RWPE2 (cell line): ENCODE data around the gene RND3.

Experiments used
- ATAC-seq: fragments of 200-7000 bp; cut with Tn5 transposase; 3 replicates; pipeline ENCODE4 v1.9.1; 2021; ENCODE audit warnings: low read depth
- DNase-seq: peaks from one replicate; pipeline ENCODE4 v3.0.0-alpha.2; 2020; ENCODE audit warnings: low spot score
- H3K27ac ChIP-seq: fragments of 450-650 bp; 2 replicates; pipeline ENCODE4 v1.5.1; 2017; ENCODE audit warnings: mild to moderate bottlenecking; ENCODE audit not compliant: poor library complexity, severe bottlenecking
- H3K27me3 ChIP-seq: fragments of 250-450 bp; sonication (Bioruptor Pico); 2 replicates; pipeline ENCODE4 v1.5.1; 2021; ENCODE audit warnings: mild to moderate bottlenecking, moderate library complexity; ENCODE audit not compliant: insufficient read depth, poor library complexity, severe bottlenecking
- H3K36me3 ChIP-seq: fragments of 250-450 bp; sonication (Bioruptor Pico); 2 replicates; pipeline ENCODE4 v1.5.1; 2020; ENCODE audit warnings: low read depth, mild to moderate bottlenecking, moderate library complexity
- H3K4me1 ChIP-seq: fragments of 250-450 bp; sonication (Bioruptor Pico); 2 replicates; pipeline ENCODE4 v1.5.1; 2021; ENCODE audit warnings: mild to moderate bottlenecking, moderate library complexity; ENCODE audit not compliant: insufficient read depth, poor library complexity, severe bottlenecking
- H3K4me3 ChIP-seq: fragments of 250-450 bp; sonication (Bioruptor Pico); 2 replicates; pipeline ENCODE4 v1.5.1; 2021; ENCODE audit warnings: mild to moderate bottlenecking, moderate library complexity; ENCODE audit not compliant: severe bottlenecking
- H3K9me3 ChIP-seq: fragments of 250-450 bp; sonication (Bioruptor Pico); 2 replicates; pipeline ENCODE4 v1.5.1; 2021; ENCODE audit warnings: mild to moderate bottlenecking, moderate library complexity; ENCODE audit not compliant: severe bottlenecking
- TF ChIP-seq, protein P1 (sequence below): fragments of 450-650 bp; IDR thresholded peaks from one replicate; pipeline ENCODE4 v1.5.1; 2017; ENCODE audit warnings: mild to moderate bottlenecking, moderate library complexity; ENCODE audit not compliant: poor library complexity, severe bottlenecking

RND3 gene

DNA sequence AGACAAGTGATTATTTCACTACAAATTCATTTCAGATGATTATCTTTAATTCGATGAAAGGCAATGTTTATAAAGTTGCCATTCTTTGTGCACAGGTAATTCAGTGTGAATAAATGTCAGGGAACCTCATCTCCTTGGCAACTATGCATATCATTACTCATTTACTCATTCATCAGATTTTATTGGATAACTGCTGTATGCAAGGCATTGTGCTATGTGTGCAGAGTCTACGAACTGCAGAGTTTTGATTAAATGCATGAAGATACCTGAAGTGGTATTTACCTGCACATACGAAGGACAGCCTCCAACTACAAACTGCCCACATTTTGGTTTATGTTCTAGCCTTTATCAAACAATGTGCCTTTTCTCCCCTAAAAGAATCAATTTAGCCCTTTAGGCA lies 3.5 kb downstream of the RND3 start:
- DNase-seq (no peak), ATAC-seq (0 out of 3 replicates have a peak, but pooled peaks have one; percentile 1)
- peaks cover 55% of the 10 kb centered on the region for H3K4me1 ChIP-seq
- H3K4me3 ChIP-seq = peak overlapping the region; percentile 59
- peak overlapping the region; percentile 99 for H3K27ac ChIP-seq
- TF ChIP-seq, protein P1, sequence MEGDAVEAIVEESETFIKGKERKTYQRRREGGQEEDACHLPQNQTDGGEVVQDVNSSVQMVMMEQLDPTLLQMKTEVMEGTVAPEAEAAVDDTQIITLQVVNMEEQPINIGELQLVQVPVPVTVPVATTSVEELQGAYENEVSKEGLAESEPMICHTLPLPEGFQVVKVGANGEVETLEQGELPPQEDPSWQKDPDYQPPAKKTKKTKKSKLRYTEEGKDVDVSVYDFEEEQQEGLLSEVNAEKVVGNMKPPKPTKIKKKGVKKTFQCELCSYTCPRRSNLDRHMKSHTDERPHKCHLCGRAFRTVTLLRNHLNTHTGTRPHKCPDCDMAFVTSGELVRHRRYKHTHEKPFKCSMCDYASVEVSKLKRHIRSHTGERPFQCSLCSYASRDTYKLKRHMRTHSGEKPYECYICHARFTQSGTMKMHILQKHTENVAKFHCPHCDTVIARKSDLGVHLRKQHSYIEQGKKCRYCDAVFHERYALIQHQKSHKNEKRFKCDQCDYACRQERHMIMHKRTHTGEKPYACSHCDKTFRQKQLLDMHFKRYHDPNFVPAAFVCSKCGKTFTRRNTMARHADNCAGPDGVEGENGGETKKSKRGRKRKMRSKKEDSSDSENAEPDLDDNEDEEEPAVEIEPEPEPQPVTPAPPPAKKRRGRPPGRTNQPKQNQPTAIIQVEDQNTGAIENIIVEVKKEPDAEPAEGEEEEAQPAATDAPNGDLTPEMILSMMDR = no peak
- H3K27me3 ChIP-seq = no peaks in the 10 kb centered on the region
- no peaks in the 10 kb centered on the region for H3K9me3 ChIP-seq
- peaks cover 76% of the 10 kb centered on the region for H3K36me3 ChIP-seq

DNA sequence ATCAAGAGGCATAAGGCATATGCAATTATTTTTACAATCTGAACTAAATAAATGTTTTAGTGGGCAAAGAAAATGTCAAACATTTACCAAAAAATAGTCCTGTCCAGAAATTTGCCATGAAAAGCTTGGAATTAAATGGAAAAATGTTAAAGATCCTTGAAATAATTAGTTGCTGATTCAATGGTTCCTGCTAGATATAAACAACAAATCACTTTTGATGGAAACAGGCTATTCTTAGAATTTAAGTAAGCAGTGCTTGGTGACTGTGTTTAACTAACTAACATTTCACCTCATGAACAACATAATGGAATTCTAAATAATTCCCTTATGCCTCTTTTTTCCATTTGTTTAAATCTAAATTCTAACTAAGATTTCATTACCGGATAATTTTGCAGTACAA lies 3.9 kb downstream of the RND3 start:
- no peaks in the 10 kb centered on the region for H3K27me3 ChIP-seq
- peak overlapping the region; percentile 59 for H3K4me3 ChIP-seq
- ATAC-seq (no peak), DNase-seq (no peak)
- H3K4me1 ChIP-seq = peaks cover 59% of the 10 kb centered on the region
- H3K27ac ChIP-seq = peak overlapping the region; percentile 99
- no peaks in the 10 kb centered on the region for H3K9me3 ChIP-seq
- TF ChIP-seq, protein P1 = no peak
- peaks cover 80% of the 10 kb centered on the region for H3K36me3 ChIP-seq

DNA sequence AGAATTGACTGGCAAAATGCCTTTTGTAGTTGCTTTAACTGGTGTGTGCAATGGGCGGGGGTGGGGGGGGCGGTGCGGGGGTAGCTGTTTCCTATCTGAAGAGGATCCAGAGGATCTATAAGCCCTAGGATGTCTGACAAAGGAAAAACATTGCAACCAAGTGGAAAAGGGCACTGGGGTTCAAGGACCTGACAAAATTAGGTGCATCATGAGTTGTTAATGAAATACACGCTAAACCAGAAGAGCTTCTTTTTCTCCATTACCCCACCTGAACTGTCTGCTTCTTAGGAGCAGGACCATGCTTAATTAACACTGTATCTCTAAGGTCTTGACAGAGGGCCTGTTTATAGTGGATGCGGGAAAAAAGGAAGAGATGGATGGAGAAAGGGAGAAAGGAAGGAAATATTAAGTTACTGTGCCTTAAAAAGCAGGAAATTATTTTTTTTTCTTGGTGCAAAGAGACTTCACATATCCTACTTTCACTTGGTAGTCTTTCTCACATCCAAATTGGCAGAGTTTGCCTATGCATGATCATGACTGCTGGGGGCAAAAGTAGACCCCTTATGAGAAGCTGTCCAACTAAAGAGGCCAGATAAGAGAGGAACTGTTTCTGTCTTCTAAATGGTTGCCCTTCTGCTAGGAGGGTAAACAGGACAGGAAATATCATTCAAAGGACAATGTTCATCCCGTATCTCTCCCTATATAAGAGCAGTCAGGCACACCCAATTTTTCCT lies 4.6 kb downstream of the RND3 start:
- no peak for DNase-seq
- ATAC-seq = 0 out of 3 replicates have a peak, but pooled peaks have one; percentile 0
- peaks cover 66% of the 10 kb centered on the region for H3K4me1 ChIP-seq
- TF ChIP-seq, protein P1 = no peak
- H3K27me3 ChIP-seq = no peaks in the 10 kb centered on the region
- no peaks in the 10 kb centered on the region for H3K9me3 ChIP-seq
- peaks cover 87% of the 10 kb centered on the region for H3K36me3 ChIP-seq
- H3K4me3 ChIP-seq = no peak overlapping the region
- peak overlapping the region; percentile 99 for H3K27ac ChIP-seq

DNA sequence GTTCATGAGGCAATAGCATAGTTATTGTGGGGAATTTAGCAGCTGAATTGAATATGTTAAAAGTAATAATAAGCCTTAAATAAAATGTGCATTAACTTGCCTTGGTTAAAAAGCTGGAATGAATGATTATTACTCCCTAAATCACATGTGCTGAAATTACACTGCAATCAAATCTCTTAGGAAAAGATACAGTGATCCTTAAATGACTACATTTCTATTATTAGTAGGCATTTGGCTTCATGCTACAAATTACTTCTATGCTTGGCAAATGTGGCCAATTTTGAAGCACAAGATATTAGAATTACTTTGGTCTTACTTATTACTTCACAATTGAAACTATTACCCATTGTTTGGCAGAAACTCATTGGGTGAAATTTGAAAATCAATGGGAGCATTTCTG lies 5.4 kb downstream of the RND3 start:
- ATAC-seq (no peak), DNase-seq (no peak)
- H3K36me3 ChIP-seq = peaks cover 94% of the 10 kb centered on the region
- peak overlapping the region; percentile 99 for H3K27ac ChIP-seq
- no peaks in the 10 kb centered on the region for H3K9me3 ChIP-seq
- no peaks in the 10 kb centered on the region for H3K27me3 ChIP-seq
- TF ChIP-seq, protein P1 = no peak
- H3K4me3 ChIP-seq = no peak overlapping the region
- H3K4me1 ChIP-seq = peaks cover 74% of the 10 kb centered on the region
